Stimulated activated naive CD8-positive, alpha-beta T cell treated with anti-CD3 and anti-CD28 coated beads, Interleukin-15, amount 100 ng/mL, for 72 hours (primary cell): ENCODE measurements around the gene ATXN10.
"Not testable (repeated sequence)": the region's sequence is repeated elsewhere in the genome, so short reads cannot be mapped to it uniquely, and the experiment has no call there.

Source experiments
- ATAC-seq: fragments of 150-1000 bp; cut with Tn5 transposase; 2 replicates; pipeline ENCODE4 v1.10.0; 2021; ENCODE audit warnings: mild to moderate bottlenecking, moderate library complexity
- DNase-seq, 2 donors: peaks; one replicate each; pipeline ENCODE4 v3.0.0; 2021 to 2022
- H3K27ac Mint-ChIP-seq, 2 donors: one replicate each; pipeline ENCODE4 v1.8.0; 2022; ENCODE audit warnings: mild to moderate bottlenecking in 2 of 2, mixed read lengths in 2 of 2, moderate library complexity in 2 of 2
- H3K27me3 Mint-ChIP-seq: one replicate; pipeline ENCODE4 v1.8.0; 2022; ENCODE audit warnings: mixed read lengths
- H3K4me1 Mint-ChIP-seq: one replicate; pipeline ENCODE4 v1.8.0; 2022; ENCODE audit warnings: mild to moderate bottlenecking, mixed read lengths
- H3K4me3 Mint-ChIP-seq, 2 donors: one replicate each; pipeline ENCODE4 v1.8.0; 2022; ENCODE audit warnings: mild to moderate bottlenecking in 2 of 2, mixed read lengths in 2 of 2, moderate library complexity in 1 of 2
- H3K9me3 Mint-ChIP-seq, 2 donors: one replicate each; pipeline ENCODE4 v1.8.0; 2022; ENCODE audit warnings: mixed read lengths in 2 of 2

ATXN10 gene

DNA sequence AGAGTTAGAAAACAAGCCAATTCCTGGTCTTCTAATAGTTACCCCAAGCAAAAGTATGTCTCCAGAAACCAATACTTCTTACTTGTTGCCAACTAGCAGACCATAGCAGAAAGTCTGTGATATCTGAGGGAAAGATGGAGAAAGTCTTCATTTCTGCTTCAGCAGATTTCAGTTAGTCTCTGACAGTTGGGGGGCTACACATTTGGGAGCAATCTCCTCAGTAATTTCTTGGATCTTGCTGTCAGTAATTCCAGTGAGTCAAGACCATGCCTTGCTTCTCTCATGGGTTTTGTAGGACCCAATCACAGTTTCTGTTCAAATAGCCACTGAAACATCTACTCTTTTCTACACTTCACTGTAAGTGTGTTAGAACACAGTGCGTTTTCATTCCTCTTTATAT lies 118.8 kb downstream of the ATXN10 start:
- Mint-ChIP-seq H3K4me1 (no peaks in the 10 kb centered on the region), H3K27ac (no peak overlapping the region), H3K27me3 (no peaks in the 10 kb centered on the region), H3K9me3 (peaks cover 16 to 23% of the 10 kb centered on the region in 2 donors), H3K4me3 (no peak overlapping the region)
- ATAC-seq: no peak
- no peak for DNase-seq

DNA sequence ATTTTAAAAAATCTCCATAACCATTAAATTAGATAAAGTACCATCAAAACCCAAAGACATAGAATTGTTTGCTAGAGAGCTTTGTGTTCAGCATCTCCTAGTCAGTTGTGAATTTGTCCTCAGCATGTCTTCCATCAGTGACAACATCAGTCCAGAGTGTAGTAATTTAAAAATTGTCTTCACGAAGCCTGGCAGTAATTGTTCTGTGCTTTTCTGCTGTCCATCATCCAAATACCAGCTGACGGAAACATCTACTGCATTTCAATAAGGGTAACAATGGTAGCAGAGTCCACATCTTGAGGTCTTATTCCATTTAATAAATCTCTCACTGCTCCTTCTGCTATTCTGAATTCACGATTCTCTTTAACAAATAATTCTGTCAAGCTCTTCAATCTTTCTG lies 121.5 kb downstream of the ATXN10 start:
- no peak overlapping the region for H3K27ac Mint-ChIP-seq
- H3K4me1 Mint-ChIP-seq: no peaks in the 10 kb centered on the region
- ATAC-seq (no peak), DNase-seq (no peak)
- H3K9me3 Mint-ChIP-seq: peaks cover 16 to 39% of the 10 kb centered on the region in 2 donors
- H3K27me3 Mint-ChIP-seq: no peaks in the 10 kb centered on the region
- H3K4me3 Mint-ChIP-seq: no peak overlapping the region

DNA sequence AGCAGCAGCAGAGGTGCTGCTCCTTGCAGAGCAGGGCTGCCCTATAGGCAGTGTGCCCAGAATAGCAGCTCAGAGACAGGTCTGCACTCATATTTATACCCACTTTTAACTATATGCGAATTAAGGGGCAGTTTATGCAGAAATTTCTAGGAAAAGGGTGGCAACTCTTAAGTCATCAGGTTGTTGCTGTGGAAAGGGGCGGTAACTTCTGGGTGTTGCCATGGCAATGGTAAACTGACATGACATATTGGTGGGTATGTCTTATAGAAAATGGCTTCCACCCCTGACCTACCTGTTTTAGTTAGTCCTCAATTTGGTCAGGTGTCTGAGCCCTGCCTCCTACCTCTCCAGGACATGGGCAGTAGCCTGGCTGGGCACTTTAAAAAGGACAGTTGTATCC lies 122.3 kb downstream of the ATXN10 start:
- Mint-ChIP-seq H3K4me1 (no peaks in the 10 kb centered on the region), H3K27me3 (no peaks in the 10 kb centered on the region), H3K27ac (no peak overlapping the region), H3K9me3 (peaks cover 16 to 39% of the 10 kb centered on the region in 2 donors), H3K4me3 (no peak overlapping the region)
- no peak for ATAC-seq
- no peak for DNase-seq

DNA sequence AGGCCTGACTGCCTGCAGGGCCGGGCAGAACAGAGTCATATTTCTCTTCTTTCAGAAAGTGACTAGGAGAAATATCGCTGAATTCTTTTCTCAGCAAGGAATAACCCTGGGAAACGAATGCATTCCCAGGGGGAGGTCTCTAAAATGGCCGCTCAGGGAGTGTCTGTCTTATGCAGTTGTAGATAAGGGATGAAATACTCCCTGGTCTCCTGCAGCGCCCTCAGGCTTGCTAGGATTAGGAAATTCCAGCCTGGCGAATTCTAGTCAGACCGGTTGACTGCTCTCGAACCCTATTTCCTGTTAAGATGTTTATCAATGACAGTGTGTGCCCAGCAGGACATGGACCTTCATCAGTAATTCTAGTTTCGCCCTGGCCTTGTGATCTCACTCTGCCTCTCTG lies 124.4 kb downstream of the ATXN10 start:
- DNase-seq, ATAC-seq, H3K4me3 Mint-ChIP-seq, H3K4me1 Mint-ChIP-seq, H3K27me3 Mint-ChIP-seq, H3K27ac Mint-ChIP-seq: not testable (repeated sequence)
- peaks cover 16 to 39% of the 10 kb centered on the region in 2 donors for H3K9me3 Mint-ChIP-seq

DNA sequence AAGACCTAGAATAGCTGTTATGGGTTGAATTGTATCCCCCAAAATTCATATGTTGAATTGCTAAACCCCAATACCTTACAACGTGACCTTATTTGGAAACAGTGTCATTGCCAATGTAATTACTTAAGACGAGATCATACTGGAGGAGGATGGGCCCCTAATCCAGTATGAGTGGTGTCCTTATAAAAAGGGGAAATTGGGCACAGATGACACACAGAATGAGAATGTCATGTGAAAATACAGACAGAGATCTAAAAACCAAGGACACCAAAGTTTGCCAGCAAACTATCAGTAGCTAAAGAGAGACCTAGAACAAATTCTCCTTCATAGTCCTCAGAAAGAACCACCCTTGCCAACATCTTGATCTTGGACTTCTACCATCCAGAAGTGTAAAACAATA lies 127.7 kb downstream of the ATXN10 start:
- H3K4me3 Mint-ChIP-seq: no peak overlapping the region
- H3K27ac Mint-ChIP-seq: no peak overlapping the region
- ATAC-seq (no peak), DNase-seq (no peak)
- no peaks in the 10 kb centered on the region for H3K27me3 Mint-ChIP-seq
- no peaks in the 10 kb centered on the region for H3K4me1 Mint-ChIP-seq
- H3K9me3 Mint-ChIP-seq: peaks cover 12 to 26% of the 10 kb centered on the region in 2 donors

DNA sequence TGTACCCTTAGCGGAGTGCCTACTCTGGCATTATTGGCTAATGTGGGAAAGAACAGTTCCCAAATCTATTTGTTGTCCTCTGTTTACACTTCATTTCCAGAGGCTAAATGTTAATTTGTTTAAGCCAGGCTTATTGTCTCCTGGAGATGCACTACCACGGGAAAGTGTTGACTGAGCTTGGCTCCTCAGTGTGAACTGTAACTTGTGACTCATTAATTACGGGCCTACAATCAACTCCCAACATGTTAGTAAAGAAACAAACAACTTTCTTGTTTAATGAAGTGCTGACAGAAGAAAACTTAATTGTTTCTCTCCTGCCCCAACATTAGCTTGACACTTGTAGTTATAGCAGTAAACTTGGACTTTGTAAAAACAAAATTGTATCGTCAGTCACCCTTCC lies 130.4 kb downstream of the ATXN10 start:
- Mint-ChIP-seq H3K27ac (no peak overlapping the region), H3K9me3 (no peaks in the 10 kb centered on the region), H3K4me1 (no peaks in the 10 kb centered on the region), H3K27me3 (no peaks in the 10 kb centered on the region), H3K4me3 (no peak overlapping the region)
- ATAC-seq (no peak), DNase-seq (no peak)

DNA sequence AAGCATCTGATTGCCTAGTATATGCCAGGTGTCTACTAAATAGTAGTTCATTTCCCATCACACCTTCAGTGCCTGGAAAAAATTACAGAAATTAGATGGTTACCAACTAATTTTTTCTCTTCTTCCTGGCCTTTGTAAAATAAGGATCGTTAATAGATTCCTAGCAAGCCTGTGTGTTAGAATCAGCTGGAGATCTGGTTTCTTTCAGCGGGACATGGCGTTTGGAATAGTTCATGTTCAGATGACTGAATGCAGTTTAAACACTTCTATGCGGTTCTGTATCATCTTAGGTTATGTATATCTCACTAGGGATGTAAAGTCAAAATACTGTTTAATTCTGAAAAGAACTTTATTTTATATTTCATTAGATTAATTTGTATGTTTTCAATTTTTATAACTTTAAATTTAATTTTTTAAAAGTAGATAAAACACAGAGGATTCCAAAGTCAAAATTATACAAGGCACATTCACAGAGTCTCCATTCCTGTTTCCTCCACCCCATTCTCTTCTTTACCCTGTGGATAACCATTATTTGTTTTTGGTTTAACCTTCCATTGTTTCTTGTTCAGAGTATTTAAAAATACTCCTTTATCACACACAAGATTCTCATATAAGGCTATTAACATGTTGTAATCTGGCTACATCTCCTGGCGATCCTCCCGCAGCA lies 132.8 kb downstream of the ATXN10 start:
- Mint-ChIP-seq H3K9me3 (no peaks in the 10 kb centered on the region), H3K27me3 (no peaks in the 10 kb centered on the region), H3K27ac (no peak overlapping the region), H3K4me3 (no peak overlapping the region), H3K4me1 (no peaks in the 10 kb centered on the region)
- no peak for DNase-seq
- ATAC-seq: no peak

DNA sequence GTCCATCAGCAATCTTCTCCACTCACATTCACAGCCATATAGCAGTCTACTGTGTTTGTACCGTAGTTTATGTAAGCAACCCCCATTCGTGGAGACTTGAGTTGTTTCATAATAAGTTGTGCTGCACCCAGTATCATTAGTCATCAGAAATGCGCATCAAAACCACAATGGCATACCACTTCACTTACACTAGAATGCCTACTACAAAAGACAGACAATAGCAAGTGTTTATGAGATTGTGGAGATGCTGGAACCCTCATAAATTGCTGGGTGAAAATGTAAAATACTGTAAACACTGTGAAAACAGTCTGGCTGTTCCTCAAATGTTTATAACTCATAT lies 133.3 kb downstream of the ATXN10 start:
- Mint-ChIP-seq H3K27ac (no peak overlapping the region), H3K4me1 (no peaks in the 10 kb centered on the region), H3K4me3 (no peak overlapping the region), H3K9me3 (no peaks in the 10 kb centered on the region), H3K27me3 (no peaks in the 10 kb centered on the region)
- ATAC-seq (no peak), DNase-seq (no peak)

DNA sequence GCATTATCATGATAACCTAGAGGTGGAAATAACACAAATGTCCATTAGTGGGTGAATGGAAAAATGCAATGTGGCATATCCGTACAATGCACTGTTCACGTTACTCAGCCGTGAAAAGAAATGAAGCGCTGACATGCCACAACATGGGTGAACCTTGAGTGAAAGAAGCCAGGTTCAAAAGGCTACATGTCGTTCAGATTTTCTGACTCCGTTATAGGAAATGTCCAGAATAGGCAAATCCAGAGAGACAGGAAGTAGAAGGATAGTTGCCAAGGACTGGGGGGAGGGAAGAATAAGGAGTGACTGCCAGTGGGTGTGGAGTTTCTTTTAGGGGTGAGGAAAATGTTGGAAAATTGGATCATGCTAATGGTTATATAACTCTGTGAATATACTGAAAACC lies 133.8 kb downstream of the ATXN10 start:
- Mint-ChIP-seq H3K9me3 (no peaks in the 10 kb centered on the region), H3K4me1 (no peaks in the 10 kb centered on the region), H3K27me3 (no peaks in the 10 kb centered on the region), H3K4me3 (no peak overlapping the region), H3K27ac (no peak overlapping the region)
- ATAC-seq: no peak
- DNase-seq: no peak

DNA sequence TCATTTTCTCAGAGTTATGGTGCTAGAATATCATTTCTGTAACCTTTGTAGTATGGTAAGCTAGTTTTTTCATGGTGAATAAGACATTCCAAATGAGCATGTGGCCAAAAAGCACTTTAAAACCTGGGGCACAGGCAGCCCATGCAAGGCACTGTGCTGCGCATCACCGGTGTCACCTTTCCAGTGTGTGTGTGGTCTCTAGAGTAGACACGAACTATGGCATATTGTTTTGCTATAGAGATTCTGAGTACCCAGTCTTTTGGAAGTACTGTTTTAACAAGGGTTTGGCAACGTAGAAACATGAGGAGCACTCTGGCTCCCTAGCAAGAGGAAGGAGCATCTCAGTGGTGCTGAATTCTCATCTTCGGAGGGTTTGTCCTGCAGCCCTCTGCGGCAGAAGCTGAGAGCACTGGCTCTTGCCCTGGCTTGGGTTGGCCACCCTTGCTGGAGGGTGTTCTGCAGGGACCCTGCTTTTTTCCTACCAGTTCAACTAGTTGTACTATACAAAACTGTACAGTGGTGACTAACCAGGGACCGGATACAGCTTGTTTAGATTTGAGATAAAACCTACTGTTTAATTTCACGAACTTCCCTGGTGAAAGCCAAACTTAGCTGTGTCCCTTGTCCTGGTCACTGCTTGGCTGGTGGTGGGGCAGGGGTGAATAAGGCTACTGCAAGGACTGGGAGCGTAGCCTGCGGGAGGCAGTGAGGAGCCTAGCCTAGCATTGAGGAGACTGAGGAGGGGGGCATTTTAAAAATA lies 135.7 kb downstream of the ATXN10 start:
- no peak for ATAC-seq
- H3K27me3 Mint-ChIP-seq: no peaks in the 10 kb centered on the region
- H3K4me1 Mint-ChIP-seq: no peaks in the 10 kb centered on the region

DNA sequence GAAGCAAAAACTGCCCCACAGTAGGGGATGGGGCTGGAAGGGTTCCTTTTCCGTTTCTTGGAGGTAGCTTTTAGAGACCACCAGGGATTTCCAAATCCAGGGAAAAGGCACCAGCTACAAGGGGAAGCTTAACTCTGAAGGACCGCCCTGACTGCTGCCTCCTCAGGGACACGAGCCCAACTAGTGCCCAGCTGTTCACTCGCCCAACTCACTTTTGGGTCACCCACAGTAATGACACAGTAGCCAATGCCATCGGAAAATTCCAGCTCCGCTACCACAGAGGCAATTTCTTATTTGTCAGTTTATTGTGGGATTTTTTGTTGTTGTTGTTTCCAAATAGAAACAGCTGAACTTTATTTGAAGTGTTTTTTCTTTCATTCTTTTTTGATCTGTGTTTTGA lies 141.3 kb downstream of the ATXN10 start:
- H3K4me1 Mint-ChIP-seq: no peaks in the 10 kb centered on the region
- DNase-seq: no peak
- no peak for ATAC-seq
- no peak overlapping the region for H3K4me3 Mint-ChIP-seq
- no peak overlapping the region for H3K27ac Mint-ChIP-seq
- H3K9me3 Mint-ChIP-seq: no peaks in the 10 kb centered on the region
- H3K27me3 Mint-ChIP-seq: no peaks in the 10 kb centered on the region

More for the DNA sequence above, 135.7 kb downstream of the ATXN10 start:
- Mint-ChIP-seq H3K27ac (no peak overlapping the region), H3K9me3 (no peaks in the 10 kb centered on the region), H3K4me3 (no peak overlapping the region)
- DNase-seq: no peak

DNA sequence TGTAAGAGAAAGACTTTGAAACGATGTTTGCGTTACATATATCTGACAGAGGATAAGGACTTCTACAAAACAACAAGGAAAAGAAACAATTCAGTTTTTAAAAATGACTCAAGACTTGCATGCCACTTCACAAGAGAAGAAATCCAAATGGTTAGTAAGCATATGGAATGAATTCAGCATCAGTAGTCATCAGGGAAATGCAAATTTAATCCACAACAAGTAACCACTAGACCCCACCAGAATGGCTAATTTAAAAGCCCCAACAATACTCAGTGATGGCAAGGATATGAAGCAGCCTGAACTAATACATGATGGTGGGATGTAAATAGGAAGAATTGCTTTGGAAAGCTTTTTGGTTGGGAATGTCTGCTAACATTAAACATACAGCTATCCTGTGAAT lies 142.6 kb downstream of the ATXN10 start:
- H3K4me3 Mint-ChIP-seq: no peak overlapping the region
- H3K27me3 Mint-ChIP-seq: no peaks in the 10 kb centered on the region
- ATAC-seq (no peak), DNase-seq (no peak)
- no peak overlapping the region for H3K27ac Mint-ChIP-seq
- no peaks in the 10 kb centered on the region for H3K9me3 Mint-ChIP-seq
- no peaks in the 10 kb centered on the region for H3K4me1 Mint-ChIP-seq

DNA sequence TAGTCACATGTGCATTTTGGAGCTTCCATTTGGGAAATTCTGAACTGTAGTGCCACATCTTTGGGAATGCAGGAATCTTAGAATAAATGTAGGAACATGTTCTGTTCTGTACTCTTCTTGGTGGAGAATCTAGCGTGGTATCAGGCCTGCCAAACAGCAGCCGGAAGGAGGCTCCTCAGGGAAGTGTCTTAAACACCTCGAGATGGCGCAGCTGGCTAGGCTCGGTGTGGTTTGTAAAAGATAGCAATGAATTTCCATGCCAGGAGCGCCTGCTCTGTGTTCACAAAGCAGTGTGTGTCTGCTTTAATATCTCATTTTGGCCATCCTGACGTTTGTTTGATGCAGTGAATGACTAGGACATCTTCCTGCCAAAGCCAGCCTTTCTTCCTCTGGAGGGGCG lies 145.1 kb downstream of the ATXN10 start:
- Mint-ChIP-seq H3K4me3 (no peak overlapping the region), H3K9me3 (no peaks in the 10 kb centered on the region), H3K4me1 (no peaks in the 10 kb centered on the region), H3K27me3 (no peaks in the 10 kb centered on the region), H3K27ac (no peak overlapping the region)
- DNase-seq: no peak
- ATAC-seq: no peak

DNA sequence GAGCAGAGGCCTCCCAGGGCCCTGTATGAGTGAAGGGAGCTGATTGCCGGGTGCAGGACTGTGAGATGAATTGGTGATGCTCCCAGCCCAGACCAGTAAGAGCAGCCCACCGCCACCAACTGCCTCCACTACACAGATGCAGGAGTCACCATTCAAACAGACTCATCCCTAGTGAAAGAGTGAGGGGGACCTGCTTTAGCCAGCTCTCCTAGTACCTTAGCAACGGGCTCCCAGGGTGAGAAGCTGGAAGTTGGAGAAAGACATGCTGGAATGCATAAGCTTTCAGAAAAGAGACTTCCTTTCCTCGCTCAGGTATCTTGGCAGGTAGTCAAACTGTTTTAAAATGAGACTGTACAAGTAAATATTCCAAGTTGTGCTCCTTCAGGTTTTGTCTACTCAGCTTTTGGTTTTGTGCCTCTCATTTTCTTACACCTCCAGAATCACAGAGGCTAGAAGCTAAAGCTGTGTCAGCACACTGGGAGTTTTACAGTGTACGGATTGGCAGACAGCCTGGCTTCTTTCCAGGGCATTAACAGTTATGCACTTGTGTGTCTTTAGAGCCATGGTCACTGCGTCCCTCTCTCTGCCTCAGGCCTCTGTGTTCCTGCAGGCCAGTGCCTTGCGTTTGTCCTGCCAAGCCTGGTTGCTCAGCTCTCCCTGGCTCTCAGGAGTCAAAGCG lies 146.2 kb downstream of the ATXN10 start:
- Mint-ChIP-seq H3K27ac (no peak overlapping the region), H3K4me1 (no peaks in the 10 kb centered on the region), H3K9me3 (no peaks in the 10 kb centered on the region), H3K4me3 (no peak overlapping the region), H3K27me3 (no peaks in the 10 kb centered on the region)
- DNase-seq (no peak), ATAC-seq (no peak)

DNA sequence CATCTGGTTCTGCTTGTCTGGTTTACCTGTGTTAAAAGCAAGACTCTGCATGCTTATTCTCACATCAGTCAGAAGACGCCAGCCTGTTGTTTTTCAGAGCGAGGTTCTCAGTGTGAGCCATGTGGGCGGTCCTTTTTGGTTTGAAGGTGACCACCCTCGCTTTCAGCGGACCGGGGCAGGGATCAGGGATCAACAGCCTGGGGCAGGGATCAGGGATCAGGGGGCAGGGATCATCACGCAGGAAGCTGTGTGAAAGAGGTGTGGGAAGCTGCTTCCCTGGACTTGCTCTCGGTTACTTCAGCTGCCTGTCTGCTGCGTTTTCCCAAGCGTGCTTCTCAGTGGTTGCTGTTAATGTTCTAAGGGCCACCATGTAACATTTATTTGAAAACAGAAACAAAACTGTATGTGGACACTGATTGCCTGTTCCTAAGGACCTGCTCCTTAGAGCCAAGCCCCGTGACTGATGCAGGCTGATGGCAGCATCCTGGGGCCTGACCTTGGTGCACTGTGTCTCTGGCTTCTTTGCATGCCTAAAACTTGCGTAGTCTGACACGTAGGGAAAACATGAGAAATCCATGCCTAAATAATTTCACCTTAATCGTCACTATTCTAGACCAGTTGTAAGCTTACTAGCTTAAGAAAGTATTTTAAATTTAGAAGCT lies 146.9 kb downstream of the ATXN10 start:
- ATAC-seq (no peak), DNase-seq (no peak)
- Mint-ChIP-seq H3K27me3 (no peaks in the 10 kb centered on the region), H3K4me1 (no peaks in the 10 kb centered on the region), H3K4me3 (no peak overlapping the region), H3K27ac (no peak overlapping the region), H3K9me3 (no peaks in the 10 kb centered on the region)

DNA sequence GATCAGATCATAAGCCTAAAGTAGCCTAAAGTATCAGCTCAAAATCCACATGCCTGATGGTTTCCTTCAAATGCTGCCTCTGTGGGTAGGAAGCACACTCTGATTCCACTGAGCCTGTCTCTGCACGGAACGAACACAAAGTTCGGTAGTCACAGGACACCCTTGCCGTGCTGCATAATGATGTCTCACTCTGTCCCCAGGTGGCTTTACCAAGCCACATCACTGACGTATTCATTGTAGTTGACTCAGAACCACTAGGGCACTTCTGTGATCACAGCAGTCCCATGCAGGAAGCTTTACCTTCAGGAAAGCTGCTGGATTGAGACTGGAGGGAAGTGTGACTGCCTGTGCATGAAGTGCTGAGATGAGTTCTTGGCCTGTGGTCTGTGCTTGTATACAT lies 147.7 kb downstream of the ATXN10 start:
- no peaks in the 10 kb centered on the region for H3K9me3 Mint-ChIP-seq

More for the DNA sequence above, 147.7 kb downstream of the ATXN10 start:
- ATAC-seq (no peak), DNase-seq (no peak)
- no peaks in the 10 kb centered on the region for H3K4me1 Mint-ChIP-seq
- no peaks in the 10 kb centered on the region for H3K27me3 Mint-ChIP-seq
- H3K27ac Mint-ChIP-seq: no peak overlapping the region
- H3K4me3 Mint-ChIP-seq: no peak overlapping the region
